ENCODE measurements around the gene BEND3.
"Not testable (repeated sequence)": the region's sequence is repeated elsewhere in the genome, so short reads cannot be mapped to it uniquely, and the experiment has no call there.

The BEND3 gene

DNA sequence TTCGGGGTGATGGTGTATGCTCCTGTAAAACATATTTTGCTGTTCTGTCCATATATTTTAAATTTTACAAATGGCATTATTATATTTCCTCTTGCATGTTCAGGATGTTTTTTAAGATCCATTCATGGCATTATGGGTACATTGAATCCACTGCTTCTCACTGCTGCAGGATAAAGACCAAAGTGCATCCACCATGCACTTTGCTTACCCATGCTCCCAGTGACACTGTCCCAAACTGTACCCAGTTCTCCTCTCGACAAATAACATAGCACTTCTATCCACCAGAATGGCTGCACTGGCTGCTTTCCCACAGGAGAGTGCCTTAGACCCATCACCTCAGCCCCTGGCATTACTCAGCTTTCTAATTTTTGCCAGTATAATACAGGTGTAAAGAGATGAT lies 57.6 kb downstream of the BEND3 start:
- Mint-ChIP-seq H3K4me1 (ENCODE audit: low read depth) (peaks cover 11% of the 10 kb centered on the region), H3K27me3 (no peaks in the 10 kb centered on the region), H3K9me3 (no peaks in the 10 kb centered on the region), H3K36me3 (ENCODE audit: low read depth) (no peaks in the 10 kb centered on the region), H3K4me3 (no peak overlapping the region), H3K27ac (no peak overlapping the region)
- no peak for DNase-seq

GRCh38 chr6:107056796-107057195 lies 58.5 kb downstream of the BEND3 start:
- Mint-ChIP-seq H3K4me3 (no peak overlapping the region), H3K9me3 (no peaks in the 10 kb centered on the region), H3K27ac (no peak overlapping the region)

GRCh38 chr6:107047807-107048206 lies 67.5 kb downstream of the BEND3 start:
- Mint-ChIP-seq H3K9me3 (no peaks in the 10 kb centered on the region), H3K27me3 (no peaks in the 10 kb centered on the region), H3K36me3 (ENCODE audit: low read depth) (peaks cover 48% of the 10 kb centered on the region), H3K4me1 (ENCODE audit: low read depth) (no peaks in the 10 kb centered on the region), H3K27ac (no peak overlapping the region), H3K4me3 (no peak overlapping the region)
- DNase-seq = no peak

More at GRCh38 chr6:107056796-107057195, 58.5 kb downstream of the BEND3 start:
- H3K36me3 Mint-ChIP-seq (ENCODE audit: low read depth) = peaks cover 2% of the 10 kb centered on the region
- no peak for DNase-seq
- H3K4me1 Mint-ChIP-seq (ENCODE audit: low read depth) = peaks cover 9% of the 10 kb centered on the region
- H3K27me3 Mint-ChIP-seq = no peaks in the 10 kb centered on the region

GRCh38 chr6:107045826-107046675 lies 69.3 kb downstream of the BEND3 start:
- Mint-ChIP-seq H3K27ac (no peak overlapping the region), H3K4me1 (ENCODE audit: low read depth) (peaks cover 5% of the 10 kb centered on the region), H3K9me3 (no peaks in the 10 kb centered on the region), H3K36me3 (ENCODE audit: low read depth) (peaks cover 52% of the 10 kb centered on the region), H3K27me3 (no peaks in the 10 kb centered on the region), H3K4me3 (no peak overlapping the region)
- DNase-seq = no peak

- no peaks in the 10 kb centered on the region for H3K9me3 Mint-ChIP-seq
- peak overlapping the region; percentile 63 for H3K27ac Mint-ChIP-seq
- no peaks in the 10 kb centered on the region for H3K27me3 Mint-ChIP-seq
- H3K36me3 Mint-ChIP-seq (ENCODE audit: low read depth) = peaks cover 63% of the 10 kb centered on the region
- peaks cover 47% of the 10 kb centered on the region for H3K4me1 Mint-ChIP-seq (ENCODE audit: low read depth)
- H3K4me3 Mint-ChIP-seq = no peak overlapping the region
- DNase-seq = no peak
Measured at GRCh38 chr6:107033126-107033525, 82.2 kb downstream of the BEND3 start.

DNA sequence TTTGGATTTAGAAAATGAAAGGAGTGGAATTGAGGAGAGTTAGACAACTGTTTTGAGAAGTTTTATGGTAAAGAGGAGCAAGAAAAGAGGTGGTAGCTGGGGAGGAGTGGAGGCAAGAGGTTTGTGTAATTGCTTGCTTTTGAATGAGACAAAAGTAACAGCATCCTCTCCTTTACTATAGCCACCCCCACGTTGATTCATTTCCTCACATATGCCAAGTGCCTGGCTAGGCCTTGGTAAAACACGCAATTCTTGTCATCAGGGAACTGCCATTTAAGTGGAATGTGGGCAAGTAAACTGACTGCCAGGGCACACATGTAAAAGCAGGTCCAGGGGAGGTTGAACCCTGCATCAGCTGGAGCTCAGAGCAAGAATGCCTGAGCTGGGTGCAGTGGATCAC lies 83.3 kb downstream of the BEND3 start:
- H3K27ac Mint-ChIP-seq = peak overlapping the region; percentile 38
- peaks cover 47% of the 10 kb centered on the region for H3K4me1 Mint-ChIP-seq (ENCODE audit: low read depth)
- H3K27me3 Mint-ChIP-seq = no peaks in the 10 kb centered on the region
- H3K9me3 Mint-ChIP-seq = no peaks in the 10 kb centered on the region
- DNase-seq = no peak
- H3K36me3 Mint-ChIP-seq (ENCODE audit: low read depth) = peaks cover 63% of the 10 kb centered on the region
- no peak overlapping the region for H3K4me3 Mint-ChIP-seq

DNA sequence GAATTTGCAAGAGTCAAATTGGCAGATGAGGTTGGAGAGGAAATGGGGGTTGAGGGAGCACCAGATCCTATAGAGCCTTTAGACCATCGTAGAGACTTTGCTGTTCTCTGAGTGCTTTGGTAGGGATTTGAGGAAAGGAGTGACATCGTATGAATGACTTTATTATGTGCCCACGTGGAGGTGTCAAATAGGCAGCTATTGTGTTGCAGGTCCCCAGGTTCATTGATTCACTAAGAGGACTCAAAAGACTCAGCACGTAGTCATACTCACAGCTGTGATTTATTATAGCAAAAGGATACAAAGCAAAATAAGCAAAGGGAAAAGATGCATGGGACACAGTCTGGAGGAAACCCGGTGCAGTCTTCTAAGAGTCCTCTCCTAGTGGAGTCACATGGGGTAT lies 85.2 kb downstream of the BEND3 start:
- Mint-ChIP-seq H3K4me3 (peak overlapping the region; percentile 99), H3K27me3 (no peaks in the 10 kb centered on the region), H3K9me3 (no peaks in the 10 kb centered on the region), H3K27ac (peak overlapping the region; percentile 1), H3K36me3 (ENCODE audit: low read depth) (peaks cover 52% of the 10 kb centered on the region), H3K4me1 (ENCODE audit: low read depth) (peaks cover 46% of the 10 kb centered on the region)
- DNase-seq = no peak

- no peaks in the 10 kb centered on the region for H3K9me3 Mint-ChIP-seq
- H3K27ac Mint-ChIP-seq = no peak overlapping the region
- peaks cover 28% of the 10 kb centered on the region for H3K36me3 Mint-ChIP-seq (ENCODE audit: low read depth)
- DNase-seq = no peak
- no peaks in the 10 kb centered on the region for H3K27me3 Mint-ChIP-seq
- H3K4me3 Mint-ChIP-seq = no peak overlapping the region
- H3K4me1 Mint-ChIP-seq (ENCODE audit: low read depth) = peaks cover 29% of the 10 kb centered on the region
Measured at GRCh38 chr6:107026965-107027364, 88.3 kb downstream of the BEND3 start.

- Mint-ChIP-seq H3K9me3 (no peaks in the 10 kb centered on the region), H3K27me3 (no peaks in the 10 kb centered on the region), H3K4me1 (ENCODE audit: low read depth) (no peaks in the 10 kb centered on the region), H3K27ac (no peak overlapping the region), H3K36me3 (ENCODE audit: low read depth) (no peaks in the 10 kb centered on the region), H3K4me3 (no peak overlapping the region)
- no peak for DNase-seq
Measured at GRCh38 chr6:107021446-107022185, 93.7 kb downstream of the BEND3 start.

DNA sequence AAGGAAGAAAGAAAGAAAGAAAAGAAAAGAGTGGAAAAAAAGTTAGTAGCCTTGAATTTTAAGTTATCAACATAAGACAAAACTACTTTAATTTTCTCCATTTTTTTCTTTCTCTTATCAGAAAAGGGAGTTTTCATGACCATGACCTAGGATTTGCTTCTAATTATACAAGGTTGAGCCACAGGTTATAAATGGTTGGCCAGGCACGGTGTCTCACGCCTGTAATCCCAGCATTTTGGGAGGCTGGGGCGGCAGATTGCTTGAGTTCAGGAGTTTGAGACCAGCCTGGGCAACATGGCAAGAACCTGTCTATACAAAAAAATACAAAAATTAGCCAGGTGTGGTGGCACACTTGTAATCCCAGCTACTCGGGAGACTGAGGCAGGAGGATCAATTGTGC lies 95.1 kb downstream of the BEND3 start:
- no peaks in the 10 kb centered on the region for H3K27me3 Mint-ChIP-seq
- DNase-seq = no peak
- no peak overlapping the region for H3K4me3 Mint-ChIP-seq
- H3K4me1 Mint-ChIP-seq (ENCODE audit: low read depth) = no peaks in the 10 kb centered on the region
- H3K27ac Mint-ChIP-seq = no peak overlapping the region
- H3K36me3 Mint-ChIP-seq (ENCODE audit: low read depth) = no peaks in the 10 kb centered on the region
- no peaks in the 10 kb centered on the region for H3K9me3 Mint-ChIP-seq

DNA sequence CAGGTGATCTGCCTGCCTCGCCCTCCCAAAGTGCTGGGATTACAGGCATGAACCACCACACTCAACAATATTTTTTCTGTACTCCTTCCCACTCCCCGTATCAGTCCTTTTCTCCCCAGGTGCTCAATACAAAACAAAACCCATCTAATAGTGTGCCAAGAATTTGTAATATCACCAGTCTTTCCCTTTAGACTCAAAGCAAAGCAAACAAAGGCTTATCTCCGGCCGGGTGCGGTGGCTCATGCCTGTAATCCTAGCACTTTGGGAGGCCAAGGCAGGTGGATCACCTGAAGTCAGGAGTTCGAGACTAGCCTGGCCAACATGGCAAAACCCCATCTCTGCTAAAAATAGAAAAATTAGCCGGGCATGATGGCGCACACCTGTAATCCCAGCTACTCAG lies 95.7 kb downstream of the BEND3 start:
- H3K27me3 Mint-ChIP-seq; H3K4me1 Mint-ChIP-seq (ENCODE audit: low read depth); H3K36me3 Mint-ChIP-seq (ENCODE audit: low read depth); H3K4me3 Mint-ChIP-seq; H3K9me3 Mint-ChIP-seq; H3K27ac Mint-ChIP-seq; DNase-seq: not testable (repeated sequence)

DNA sequence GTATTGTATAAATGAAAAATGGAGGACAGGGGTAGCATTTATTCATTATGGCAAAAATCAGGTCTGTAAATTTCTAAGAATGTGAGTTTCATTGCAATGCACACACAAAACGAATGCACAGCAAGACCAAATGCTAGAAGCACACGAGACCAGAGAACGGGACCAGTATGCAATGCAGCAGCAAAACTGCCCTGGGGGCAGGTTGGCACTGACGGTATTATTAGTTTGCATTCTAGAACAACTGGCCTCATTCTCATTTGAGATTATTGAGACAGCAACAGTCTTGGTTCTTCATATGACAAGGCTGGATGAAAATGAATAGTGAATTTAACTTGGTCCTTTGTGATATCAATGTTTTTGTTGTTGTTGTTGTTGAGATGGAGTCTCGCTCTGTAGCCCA lies 96.3 kb downstream of the BEND3 start:
- DNase-seq = no peak
- Mint-ChIP-seq H3K27ac (no peak overlapping the region), H3K27me3 (peaks cover 2% of the 10 kb centered on the region), H3K36me3 (ENCODE audit: low read depth) (no peaks in the 10 kb centered on the region), H3K9me3 (no peaks in the 10 kb centered on the region), H3K4me1 (ENCODE audit: low read depth) (no peaks in the 10 kb centered on the region), H3K4me3 (no peak overlapping the region)
